HEK293T (cell line): ENCODE results near the gene RNASE13.

ENCODE experiments used
- BHLHE40 ChIP-seq: fragments of 450-650 bp; IDR thresholded peaks from 2 replicates; pipeline ENCODE4 v1.6.1; 2016; ENCODE audit warnings: mild to moderate bottlenecking, moderate library complexity, borderline replicate concordance
- FOXM1 ChIP-seq: fragments of 450-650 bp; IDR thresholded peaks from 2 replicates; pipeline ENCODE4 v1.6.1; 2017; ENCODE audit warnings: mild to moderate bottlenecking, borderline replicate concordance
- LEF1 ChIP-seq: fragments of 450-650 bp; IDR thresholded peaks from 2 replicates; pipeline ENCODE4 v1.6.1; 2017; ENCODE audit warnings: mild to moderate bottlenecking, borderline replicate concordance
- NFRKB ChIP-seq: fragments of 450-650 bp; IDR thresholded peaks from 2 replicates; pipeline ENCODE4 v1.6.1; 2016; ENCODE audit warnings: mild to moderate bottlenecking, moderate library complexity
- TARDBP ChIP-seq: fragments of 450-650 bp; IDR thresholded peaks from 2 replicates; pipeline ENCODE4 v1.6.1; 2016

- TF ChIP-seq LEF1 (no peak), FOXM1 (no peak), NFRKB (no peak), TARDBP (no peak), BHLHE40 (no peak)
Measured at GRCh38 chr14:21039585-21040369, 5.2 kb upstream of the RNASE13 start.
